A673 (cell line): Measurements from ENCODE around the gene SLIT3. TPM values are rescaled to one million over a fixed set of nuclear protein-coding genes. Genes with fewer than 3 reads are reported as not detected.

ENCODE experiments used
- BruUV-seq: library from RNA; stranded (reverse); fragments of 400-500 nt; replicated peaks from 2 replicates; lab custom pipeline; 2021; lab: Mats Ljungman, UMichigan
- CTCF ChIA-PET: fragments of 300-600 bp; sonication (Branson Sonifier 250); formaldehyde crosslinking; loops from one replicate; lab custom pipeline; 2022; ENCODE audit warnings: antibody characterized with exemption; lab: Charles Lee
- POLR2A ChIA-PET: fragments of 300-600 bp; sonication (Branson Sonifier 250); formaldehyde crosslinking; loops from one replicate; lab custom pipeline; 2022; ENCODE audit warnings: antibody characterized with exemption; ENCODE audit not compliant: low non-redundant PET; lab: Charles Lee
- DNase-seq: peaks from one replicate; pipeline ENCODE4 v3.0.0-alpha.2; 2015; ENCODE audit warnings: low spot score
- H3K27ac ChIP-seq: fragments of 200-600 bp; sonication (generic); 2 replicates; pipeline ENCODE4 v1.5.1; 2016; ENCODE audit warnings: mixed run types, low read depth, mild to moderate bottlenecking, mixed read lengths, antibody characterized with exemption, low read length; ENCODE audit not compliant: poor library complexity, severe bottlenecking
- H3K27me3 ChIP-seq: fragments of 200-600 bp; sonication (generic); replicated peaks from 2 replicates; pipeline ENCODE4 v1.6.1; 2017; ENCODE audit warnings: mixed run types, low read depth, mild to moderate bottlenecking, mixed read lengths, antibody characterized with exemption, low read length; ENCODE audit not compliant: insufficient read depth, poor library complexity
- H3K36me3 ChIP-seq: fragments of 200-600 bp; sonication (generic); 2 replicates; pipeline ENCODE4 v1.6.1; 2016; ENCODE audit warnings: mixed run types, mild to moderate bottlenecking, mixed read lengths, antibody characterized with exemption, low read length; ENCODE audit not compliant: insufficient read depth, poor library complexity, severe bottlenecking
- H3K4me1 ChIP-seq: fragments of 200-600 bp; sonication (generic); 2 replicates; pipeline ENCODE4 v1.6.1; 2017; ENCODE audit warnings: mixed run types, mild to moderate bottlenecking, mixed read lengths, antibody characterized with exemption, low read length; ENCODE audit not compliant: insufficient read depth, poor library complexity, severe bottlenecking
- H3K4me3 ChIP-seq: fragments of 200-600 bp; sonication (generic); 2 replicates; pipeline ENCODE4 v1.5.1; 2016; ENCODE audit warnings: low read depth, mixed run types, mild to moderate bottlenecking, mixed read lengths, low read length; ENCODE audit not compliant: poor library complexity, severe bottlenecking
- H3K9me3 ChIP-seq: fragments of 200-600 bp; sonication (generic); 2 replicates; pipeline ENCODE4 v1.6.1; 2016; ENCODE audit warnings: mixed run types, low read depth, mild to moderate bottlenecking, mixed read lengths, antibody characterized with exemption, low read length; ENCODE audit not compliant: poor library complexity, severe bottlenecking
- EZH2 ChIP-seq: fragments of 200-600 bp; sonication (generic); IDR thresholded peaks from 2 replicates; pipeline ENCODE4 v1.6.1; 2017; ENCODE audit warnings: borderline replicate concordance, low read depth, mild to moderate bottlenecking, mixed read lengths, antibody characterized with exemption, low read length; ENCODE audit not compliant: poor library complexity, severe bottlenecking
- intact Hi-C: fragments of 100-400 bp; cut with micrococcal nuclease; formaldehyde crosslinking; loops from one replicate; pipeline ENCODE4 v1.10.0; 2022; ENCODE audit not compliant: unreplicated experiment
- total RNA-seq: library from RNA; stranded (reverse); gene quantifications from 2 replicates; pipeline ENCODE4 v1.2.3, GENCODE V29; 2021
- TF ChIP-seq, protein P1 (sequence below): fragments of 300-800, 200-600 bp; sonication (generic); conservative IDR thresholded peaks from 2 replicates; pipeline ENCODE4 v1.5.1; 2017; ENCODE audit warnings: low read depth, mild to moderate bottlenecking, antibody characterized with exemption, low read length, moderate library complexity, mixed read lengths

SLIT3 gene
- total RNA-seq, 1 experiment from 2014 or later = not detected

DNA sequence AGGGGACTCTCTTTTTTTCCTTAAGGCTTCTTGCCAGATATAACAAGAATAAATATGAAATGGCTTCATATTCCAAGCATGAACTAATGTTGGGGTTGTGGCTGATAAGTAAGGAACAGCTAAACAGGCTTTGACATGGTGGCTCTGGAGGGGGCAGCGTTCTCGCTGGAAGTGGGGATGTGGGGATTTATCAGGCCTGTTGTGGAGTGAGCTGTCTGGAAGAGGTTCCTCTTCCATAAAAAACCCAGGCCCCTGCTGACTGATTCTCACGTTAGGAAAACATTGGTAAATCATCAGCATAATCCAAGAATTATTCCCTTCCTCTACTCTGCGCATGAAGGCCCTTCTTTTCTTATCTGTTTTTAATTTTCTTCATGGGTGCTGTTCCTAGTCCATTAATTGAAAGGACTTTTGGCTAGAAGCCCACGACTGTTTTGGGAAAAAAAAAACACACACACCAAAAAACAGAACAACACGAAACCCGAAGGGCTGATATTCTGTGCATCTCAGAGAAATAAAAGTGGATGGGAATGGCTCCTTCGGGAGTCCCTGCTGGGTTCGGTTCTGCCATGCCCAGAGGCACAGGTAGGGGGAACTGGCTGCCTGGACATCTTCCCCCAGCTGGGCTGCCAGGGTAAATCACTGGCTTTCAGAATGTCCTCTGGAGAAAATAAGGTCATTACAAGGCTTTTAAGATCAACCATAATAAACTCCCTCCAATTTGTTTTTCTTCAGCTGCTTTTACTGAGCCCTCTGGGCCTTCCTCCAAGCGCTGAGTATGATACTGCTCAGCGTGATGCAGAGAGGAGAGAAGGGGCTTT lies 297.0 kb downstream of the SLIT3 start:
- TF ChIP-seq, protein P1, sequence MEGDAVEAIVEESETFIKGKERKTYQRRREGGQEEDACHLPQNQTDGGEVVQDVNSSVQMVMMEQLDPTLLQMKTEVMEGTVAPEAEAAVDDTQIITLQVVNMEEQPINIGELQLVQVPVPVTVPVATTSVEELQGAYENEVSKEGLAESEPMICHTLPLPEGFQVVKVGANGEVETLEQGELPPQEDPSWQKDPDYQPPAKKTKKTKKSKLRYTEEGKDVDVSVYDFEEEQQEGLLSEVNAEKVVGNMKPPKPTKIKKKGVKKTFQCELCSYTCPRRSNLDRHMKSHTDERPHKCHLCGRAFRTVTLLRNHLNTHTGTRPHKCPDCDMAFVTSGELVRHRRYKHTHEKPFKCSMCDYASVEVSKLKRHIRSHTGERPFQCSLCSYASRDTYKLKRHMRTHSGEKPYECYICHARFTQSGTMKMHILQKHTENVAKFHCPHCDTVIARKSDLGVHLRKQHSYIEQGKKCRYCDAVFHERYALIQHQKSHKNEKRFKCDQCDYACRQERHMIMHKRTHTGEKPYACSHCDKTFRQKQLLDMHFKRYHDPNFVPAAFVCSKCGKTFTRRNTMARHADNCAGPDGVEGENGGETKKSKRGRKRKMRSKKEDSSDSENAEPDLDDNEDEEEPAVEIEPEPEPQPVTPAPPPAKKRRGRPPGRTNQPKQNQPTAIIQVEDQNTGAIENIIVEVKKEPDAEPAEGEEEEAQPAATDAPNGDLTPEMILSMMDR = no peak
- TF ChIP-seq EZH2 = no peak
- ChIA-PET CTCF (no interaction called here), POLR2A (no interaction called here)
- BruUV-seq = no TSS peak
- intact Hi-C loops = no loop called here
- Histone ChIP-seq H3K27ac (no peak overlapping the region), H3K4me1 (no peaks in the 10 kb centered on the region), H3K27me3 (peaks cover 41% of the 10 kb centered on the region), H3K4me3 (no peak overlapping the region), H3K9me3 (no peaks in the 10 kb centered on the region), H3K36me3 (no peaks in the 10 kb centered on the region)
- no peak for DNase-seq

DNA sequence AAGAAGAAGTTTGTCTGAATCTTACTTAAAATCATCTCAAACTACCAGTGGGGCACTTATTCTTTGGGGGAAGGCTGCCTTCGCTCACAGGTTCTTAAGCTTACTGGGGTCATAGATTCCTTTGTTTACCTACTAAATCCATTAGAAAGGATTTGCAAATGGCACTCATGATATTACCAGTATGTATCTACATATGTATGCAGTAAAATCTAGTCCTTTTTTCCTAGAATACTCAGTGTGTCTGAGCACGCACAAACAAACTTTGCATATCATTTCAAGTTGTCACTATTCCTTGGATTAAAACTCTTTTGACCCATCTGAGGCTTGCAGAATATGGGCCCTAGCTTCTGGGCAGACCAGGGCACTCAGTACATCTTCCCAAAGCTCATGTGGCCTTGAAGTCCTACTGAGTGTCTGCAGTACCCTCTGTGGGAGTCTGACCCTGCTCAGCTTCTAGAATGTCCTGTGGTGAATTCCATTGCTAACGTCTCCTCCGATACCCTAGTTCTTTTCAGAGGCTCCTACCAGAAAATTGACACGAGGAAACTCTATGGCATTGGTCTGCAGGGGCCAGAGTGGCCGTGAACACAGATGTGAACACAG lies 297.9 kb downstream of the SLIT3 start:
- H3K27me3 ChIP-seq = peaks cover 33% of the 10 kb centered on the region
- CTCF ChIA-PET = no interaction called here
- BruUV-seq = no TSS peak
- no peaks in the 10 kb centered on the region for H3K4me1 ChIP-seq
- H3K36me3 ChIP-seq = no peaks in the 10 kb centered on the region
- intact Hi-C loops = no loop called here
- no peaks in the 10 kb centered on the region for H3K9me3 ChIP-seq
- no peak overlapping the region for H3K27ac ChIP-seq
- POLR2A ChIA-PET = no interaction called here
- TF ChIP-seq EZH2 = no peak
- TF ChIP-seq, protein P1 = no peak
- DNase-seq = no peak
- no peak overlapping the region for H3K4me3 ChIP-seq

DNA sequence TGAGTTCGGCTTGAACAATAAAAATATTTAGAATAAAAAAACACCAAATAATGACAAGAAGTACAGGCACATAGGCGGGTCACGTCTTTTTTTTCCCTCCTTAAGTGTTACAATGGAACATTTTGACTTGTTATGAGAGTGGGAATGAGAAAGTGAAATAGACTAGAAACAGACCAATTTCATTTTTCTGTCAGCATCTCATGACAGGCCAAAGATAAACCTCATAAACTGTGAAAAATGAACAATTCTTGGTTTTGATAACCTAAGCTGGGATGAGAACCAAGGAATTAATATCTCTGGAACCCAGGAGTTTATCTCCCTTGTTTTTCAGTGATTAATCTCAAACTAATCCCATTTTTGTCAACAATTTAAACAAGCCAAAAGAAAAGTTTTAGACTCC lies 299.5 kb downstream of the SLIT3 start:
- H3K27ac ChIP-seq = no peak overlapping the region
- POLR2A ChIA-PET = no interaction called here
- no peak overlapping the region for H3K4me3 ChIP-seq
- H3K4me1 ChIP-seq = no peaks in the 10 kb centered on the region
- H3K9me3 ChIP-seq = no peaks in the 10 kb centered on the region
- CTCF ChIA-PET = no interaction called here
- H3K36me3 ChIP-seq = no peaks in the 10 kb centered on the region
- peaks cover 27% of the 10 kb centered on the region for H3K27me3 ChIP-seq
- TF ChIP-seq, protein P1 = no peak
- no peak for TF ChIP-seq EZH2
- no TSS peak for BruUV-seq
- intact Hi-C loops = no loop called here
- no peak for DNase-seq
